GM18861 (cell line): ENCODE measurements around the gene GAPT.

Experiments used
- ATAC-seq: cut with Tn5 transposase; IDR thresholded peaks from one replicate; pipeline ENCODE4 v1.9.1; 2021; ENCODE audit not compliant: unreplicated experiment

The GAPT gene

GRCh38 chr5:58491216-58491892 is at the start of gene GAPT:
GAPT (plus strand) TSS chr5:58491435; CDS start chr5:58494537, 3,102 bp downstream.
- ATAC-seq: peak; percentile 87

GRCh38 chr5:58444805-58445204 is 46.4 kb upstream of the GAPT start:
- no peak for ATAC-seq

GRCh38 chr5:58446024-58446423 is 45.2 kb upstream of the GAPT start:
- no peak for ATAC-seq

- no peak for ATAC-seq
These were observed 44.0 kb upstream of the GAPT start for GRCh38 chr5:58447226-58447625.

- ATAC-seq: no peak
These were observed 41.2 kb upstream of the GAPT start for GRCh38 chr5:58450018-58450417.

GRCh38 chr5:58450811-58451629 is 40.2 kb upstream of the GAPT start:
- no peak for ATAC-seq

- no peak for ATAC-seq
These were observed 39.3 kb upstream of the GAPT start for GRCh38 chr5:58451732-58452565.

- no peak for ATAC-seq
These were observed 38.5 kb upstream of the GAPT start for GRCh38 chr5:58452566-58453258.

- ATAC-seq: no peak
These were observed 37.9 kb upstream of the GAPT start for GRCh38 chr5:58453306-58453705.

GRCh38 chr5:58454025-58454424 is 37.2 kb upstream of the GAPT start:
- no peak for ATAC-seq

GRCh38 chr5:58455066-58455465 is 36.2 kb upstream of the GAPT start:
- no peak for ATAC-seq

GRCh38 chr5:58455480-58455879 is 35.8 kb upstream of the GAPT start:
- ATAC-seq: no peak

- no peak for ATAC-seq
These were observed 35.2 kb upstream of the GAPT start for GRCh38 chr5:58456026-58456425.

GRCh38 chr5:58456486-58456885 is 34.7 kb upstream of the GAPT start:
- ATAC-seq: no peak

- no peak for ATAC-seq
These were observed 34.2 kb upstream of the GAPT start for GRCh38 chr5:58457050-58457449.

GRCh38 chr5:58458141-58458742 is 33.0 kb upstream of the GAPT start:
- no peak for ATAC-seq

GRCh38 chr5:58458743-58459145 is 32.5 kb upstream of the GAPT start:
- no peak for ATAC-seq

- no peak for ATAC-seq
These were observed 31.9 kb upstream of the GAPT start for GRCh38 chr5:58459146-58460001.

GRCh38 chr5:58460002-58460731 is 31.1 kb upstream of the GAPT start, which contains the start of gene PLK2:
PLK2 (minus strand) TSS chr5:58460086; CDS start chr5:58459959, 127 bp downstream.
- peak; percentile 44 for ATAC-seq
